Right renal pelvis (tissue), 4 donors: ENCODE results near the gene IMPG2. TPM values are rescaled to one million over a fixed set of nuclear protein-coding genes. Genes with fewer than 3 reads are reported as not detected.
A peak's percentile ranks its signal among the peaks of the same experiment; 100 is the strongest.

ENCODE experiments used
- DNase-seq, 4 donors: peaks; one replicate each; pipeline ENCODE4 v3.0.0-alpha.2; 2013; ENCODE audit warnings: low read depth in 4 of 4, low spot score in 3 of 4, missing footprints in 1 of 4
- polyA plus RNA-seq, 4 donors: library from polyadenylated mRNA; unstranded; fragments of 120-200 nt; gene quantifications; one replicate each; pipeline ENCODE4 v1.2.1, GENCODE V29; 2013; ENCODE audit not compliant: insufficient read length in 4 of 4

Gene IMPG2
- polyA plus RNA-seq, 4 donors = 0.29 to 0.63 (median 0.47) TPM

GRCh38 chr3:101243285-101244211 is 76.8 kb downstream of the IMPG2 start:
- no peak for DNase-seq

- no peak for DNase-seq
Observed at GRCh38 chr3:101240719-101241399, 79.5 kb downstream of the IMPG2 start.

GRCh38 chr3:101235048-101235447 is 85.3 kb downstream of the IMPG2 start:
- no peak for DNase-seq

- no peak for DNase-seq
Observed at GRCh38 chr3:101230618-101231017, 89.8 kb downstream of the IMPG2 start.

GRCh38 chr3:101229681-101230080 is 90.7 kb downstream of the IMPG2 start:
- DNase-seq = no peak

- DNase-seq = no peak
Observed at GRCh38 chr3:101228441-101228840, 91.9 kb downstream of the IMPG2 start.

GRCh38 chr3:101224739-101225138 is 95.6 kb downstream of the IMPG2 start:
- no peak for DNase-seq

- DNase-seq = no peak
Observed at GRCh38 chr3:101223016-101223415, 97.4 kb downstream of the IMPG2 start.

- DNase-seq = no peak
Observed at GRCh38 chr3:101219842-101220560, 100.4 kb downstream of the IMPG2 start.

- DNase-seq = no peak
Observed at GRCh38 chr3:101217472-101218245, 102.7 kb downstream of the IMPG2 start.

GRCh38 chr3:101216710-101217465 is 103.5 kb downstream of the IMPG2 start:
- no peak for DNase-seq

- DNase-seq = no peak
Observed at GRCh38 chr3:101212730-101213129, 107.6 kb downstream of the IMPG2 start.

GRCh38 chr3:101204246-101204645 is 116.1 kb downstream of the IMPG2 start:
- DNase-seq = no peak

- DNase-seq = no peak
Observed at GRCh38 chr3:101203411-101203810, 117.0 kb downstream of the IMPG2 start.

- no peak for DNase-seq
Observed at GRCh38 chr3:101202640-101203039, 117.7 kb downstream of the IMPG2 start.

- DNase-seq = peak; percentile 37 to 60 (median 54)
Observed at GRCh38 chr3:101200461-101200860, 119.9 kb downstream of the IMPG2 start.

- DNase-seq = peak; percentile 34 to 64 (median 52)
Observed at GRCh38 chr3:101195951-101196713, 124.2 kb downstream of the IMPG2 start.

GRCh38 chr3:101194392-101194791 is 126.0 kb downstream of the IMPG2 start:
- no peak for DNase-seq

- no peak for DNase-seq
Observed at GRCh38 chr3:101193957-101194356, 126.4 kb downstream of the IMPG2 start.
